Activated CD8-positive, alpha-beta T cell treated with anti-CD3 and anti-CD28 coated beads for 36 hours (primary cell): ENCODE measurements around the gene CASQ1. TPM values are rescaled to one million over a fixed set of nuclear protein-coding genes. Genes with fewer than 3 reads are reported as not detected.

ENCODE experiments used
- ATAC-seq: fragments of 200-7000 bp; cut with Tn5 transposase; one replicate; pipeline ENCODE4 v1.10.0; 2021; ENCODE audit warnings: mild to moderate bottlenecking, moderate library complexity
- CTCF ChIA-PET: fragments of 350-600 bp; sonication (Branson Sonifier 250); formaldehyde crosslinking; loops from one replicate; lab custom pipeline; 2021; ENCODE audit warnings: antibody characterized with exemption; lab: Charles Lee
- POLR2A ChIA-PET: fragments of 350-600 bp; sonication (Branson Sonifier 250); formaldehyde crosslinking; loops from one replicate; lab custom pipeline; 2021; ENCODE audit warnings: antibody characterized with exemption; lab: Charles Lee
- DNase-seq: peaks from one replicate; pipeline ENCODE4 v3.0.0-alpha.2; 2020
- H3K27ac Mint-ChIP-seq: one replicate; pipeline ENCODE4 v1.8.0; 2021; ENCODE audit warnings: mild to moderate bottlenecking, mixed read lengths
- H3K27me3 Mint-ChIP-seq: one replicate; pipeline ENCODE4 v1.8.0; 2021; ENCODE audit warnings: mixed read lengths
- H3K36me3 Mint-ChIP-seq: one replicate; pipeline ENCODE4 v1.8.0; 2021; ENCODE audit warnings: low read depth, mixed read lengths
- H3K4me1 Mint-ChIP-seq: one replicate; pipeline ENCODE4 v1.8.0; 2021; ENCODE audit warnings: low read depth, mixed read lengths
- H3K4me3 Mint-ChIP-seq: one replicate; pipeline ENCODE4 v1.8.0; 2021; ENCODE audit warnings: mild to moderate bottlenecking, moderate library complexity, mixed read lengths
- H3K9me3 Mint-ChIP-seq: one replicate; pipeline ENCODE4 v1.8.0; 2021; ENCODE audit warnings: mixed read lengths
- CTCF ChIP-seq: fragments of 200-600 bp; IDR thresholded peaks from one replicate; pipeline ENCODE4 v1.8.0; 2022; ENCODE audit warnings: antibody characterized with exemption, mild to moderate bottlenecking
- intact Hi-C: fragments of 100-400 bp; cut with micrococcal nuclease; formaldehyde crosslinking; loops from one replicate; pipeline ENCODE4 v1.10.0; 2022
- total RNA-seq, 2 experiments: library from RNA; stranded (reverse); gene quantifications; one replicate each; pipeline ENCODE4 v1.2.3, GENCODE V29; 2021

CASQ1 gene
- total RNA-seq, 2 experiments from 2014 or later = not detected

- no peak overlapping the region for H3K27ac Mint-ChIP-seq
- H3K4me3 Mint-ChIP-seq = no peak overlapping the region
- ChIA-PET POLR2A (interaction anchor here (0.6 kb wide), 1 partner anchor 41 kb away, joined by 3 read pairs; the partner anchor contains the start of gene PEA15), CTCF (interaction anchor here (0.8 to 7.7 kb wide), 5 partner anchors 16 to 160 kb away, joined by 3 to 42 read pairs (median 4); no protein-coding TSS in a partner anchor)
- DNase-seq = no peak
- intact Hi-C loops = no loop called here
- H3K36me3 Mint-ChIP-seq = peaks cover 13% of the 10 kb centered on the region
- H3K27me3 Mint-ChIP-seq = no peaks in the 10 kb centered on the region
- peaks cover 9% of the 10 kb centered on the region for H3K4me1 Mint-ChIP-seq
- no peaks in the 10 kb centered on the region for H3K9me3 Mint-ChIP-seq
- TF ChIP-seq CTCF = no peak
- no peak for ATAC-seq
These were observed 55.1 kb downstream of the CASQ1 start for GRCh38 chr1:160245434-160245833.

- no peak for TF ChIP-seq CTCF
- Mint-ChIP-seq H3K27ac (no peak overlapping the region), H3K4me1 (peaks cover 12% of the 10 kb centered on the region), H3K36me3 (peaks cover 12% of the 10 kb centered on the region), H3K4me3 (no peak overlapping the region), H3K9me3 (no peaks in the 10 kb centered on the region), H3K27me3 (no peaks in the 10 kb centered on the region)
- DNase-seq (no peak), ATAC-seq (no peak)
- ChIA-PET POLR2A (interaction anchor here (1.2 kb wide), 1 partner anchor 61 kb away, joined by 3 read pairs; no protein-coding TSS in a partner anchor), CTCF (interaction anchor here (0.9 to 1.8 kb wide), 4 partner anchors 11 to 161 kb away, joined by 3 to 12 read pairs (median 4); no protein-coding TSS in a partner anchor)
- intact Hi-C loops = no loop called here
These were observed 56.7 kb downstream of the CASQ1 start for GRCh38 chr1:160247053-160247452.

- H3K27me3 Mint-ChIP-seq = no peaks in the 10 kb centered on the region
- H3K36me3 Mint-ChIP-seq = peaks cover 8% of the 10 kb centered on the region
- intact Hi-C loops = loop anchor here (10.0 kb wide), 1 partner anchor 146 kb away; no protein-coding TSS in a partner anchor
- POLR2A ChIA-PET = interaction anchor here (0.8 to 1.1 kb wide), 2 partner anchors 12 to 16 kb away, joined by 3 to 4 read pairs; partner anchors contain the start of gene DCAF8
- DNase-seq = no peak
- no peak overlapping the region for H3K4me3 Mint-ChIP-seq
- CTCF ChIA-PET = interaction anchor here (1.6 to 5.2 kb wide), 15 partner anchors 9 to 150 kb away, joined by 7 to 53 read pairs (median 13); partner anchors contain the start of genes CASQ1, DCAF8, PEA15 and PEX19
- TF ChIP-seq CTCF = no peak
- no peaks in the 10 kb centered on the region for H3K9me3 Mint-ChIP-seq
- no peak for ATAC-seq
- H3K4me1 Mint-ChIP-seq = peaks cover 10% of the 10 kb centered on the region
- no peak overlapping the region for H3K27ac Mint-ChIP-seq
These were observed 60.6 kb downstream of the CASQ1 start for GRCh38 chr1:160251011-160251410.

Other genes starting within 250 kb of the CASQ1 start
- gene IGSF9, start 245.0 kb upstream of the CASQ1 start, total RNA-seq = under 1 TPM in 1 of 2 experiments, not detected in 1; 0.07 TPM
- not detected for gene SLAMF9, start 236.3 kb upstream of the CASQ1 start, total RNA-seq
- gene PIGM, start 158.6 kb upstream of the CASQ1 start, total RNA-seq = 1 to 10 TPM; 3.9 to 4.0 TPM
- under 1 TPM; 0.14 to 0.29 TPM for gene KCNJ10, start 120.4 kb upstream of the CASQ1 start, total RNA-seq
- not detected for gene KCNJ9, start 109.0 kb upstream of the CASQ1 start, total RNA-seq
- gene IGSF8, start 92.0 kb upstream of the CASQ1 start, total RNA-seq = 10 to 100 TPM; 48.0 to 49.5 TPM
- gene ATP1A2, start 74.8 kb upstream of the CASQ1 start, total RNA-seq = not detected
- not detected for gene ATP1A4, start 39.0 kb upstream of the CASQ1 start, total RNA-seq
- 10 to 100 TPM; 31.8 to 34.1 TPM for gene PEA15, start 14.8 kb downstream of the CASQ1 start, total RNA-seq
- 100 to 1,000 TPM; 116 TPM for gene DCAF8, start 72.0 kb downstream of the CASQ1 start, total RNA-seq
- 10 to 100 TPM; 52.9 to 56.9 TPM for gene PEX19, start 94.6 kb downstream of the CASQ1 start, total RNA-seq
- 100 to 1,000 TPM; 117 to 118 TPM for gene COPA, start 152.7 kb downstream of the CASQ1 start, total RNA-seq
- gene NCSTN, start 152.8 kb downstream of the CASQ1 start, total RNA-seq = 10 to 100 TPM; 36.6 to 38.0 TPM
- gene NHLH1, start 176.5 kb downstream of the CASQ1 start, total RNA-seq = under 1 TPM; 0.22 to 0.45 TPM
- gene VANGL2, start 210.0 kb downstream of the CASQ1 start, total RNA-seq = under 1 TPM; 0.16 to 0.40 TPM